ENCODE data around the gene PLB1. TPM values are rescaled to one million over a fixed set of nuclear protein-coding genes. Genes with fewer than 3 reads are reported as not detected.

PLB1 gene
- total RNA-seq, 2 experiments from 2014 or later, result 0.64 to 0.85 TPM

GRCh38 chr2:28692411-28692810 lies 196.6 kb downstream of the PLB1 start:
- DNase-seq, result no peak
- CTCF ChIA-PET, result no interaction called here
- peaks cover under 1% of the 10 kb centered on the region for H3K4me1 Mint-ChIP-seq (ENCODE audit: low read depth)
- POLR2A ChIA-PET, result no interaction called here
- H3K27ac Mint-ChIP-seq, result no peak overlapping the region
- intact Hi-C loops (cut with micrococcal nuclease), result no loop called here
- no peak overlapping the region for H3K4me3 Mint-ChIP-seq
- no peaks in the 10 kb centered on the region for H3K9me3 Mint-ChIP-seq
- no peaks in the 10 kb centered on the region for H3K27me3 Mint-ChIP-seq
- no peaks in the 10 kb centered on the region for H3K36me3 Mint-ChIP-seq

- intact Hi-C loops (cut with micrococcal nuclease), result no loop called here
- no peak overlapping the region for H3K4me3 Mint-ChIP-seq
- H3K27ac Mint-ChIP-seq, result no peak overlapping the region
- H3K4me1 Mint-ChIP-seq (ENCODE audit: low read depth), result no peaks in the 10 kb centered on the region
- ChIA-PET POLR2A (no interaction called here), CTCF (no interaction called here)
- no peak for DNase-seq
- H3K36me3 Mint-ChIP-seq, result no peaks in the 10 kb centered on the region
- no peaks in the 10 kb centered on the region for H3K27me3 Mint-ChIP-seq
- H3K9me3 Mint-ChIP-seq, result no peaks in the 10 kb centered on the region
Measured at GRCh38 chr2:28693223-28693622, 197.4 kb downstream of the PLB1 start.

Other genes starting within 250 kb of the PLB1 start
- gene FOSL2, start 103.2 kb upstream of the PLB1 start, total RNA-seq, result 100 to 1,000 TPM; 172 to 182 TPM